A549 (cell line): ENCODE measurements around the gene RALBP1. TPM values are rescaled to one million over a fixed set of nuclear protein-coding genes. Genes with fewer than 3 reads are reported as not detected.
A peak's percentile ranks its signal among the peaks of the same experiment; 100 is the strongest.

Source experiments
- ATAC-seq, 2 experiments: fragments of 200-7000 bp in 1 of 2; fragments of >200 bp in 1 of 2; cut with Nextera tagmentation in 1 of 2; cut with Tn5 transposase in 1 of 2; 3 replicates each; pipeline versions ENCODE4 v1.8.0 to v1.9.1; 2018 to 2020; ENCODE audit warnings: mild to moderate bottlenecking in 1 of 2, moderate library complexity in 1 of 2
- CTCF ChIA-PET: fragments of 300-600 bp; sonication (Branson Sonifier 250); formaldehyde crosslinking; extraction: SDS; loops from one replicate; lab custom pipeline; 2021; ENCODE audit warnings: antibody characterized with exemption, inconsistent platforms; lab: Yijun Ruan, JAX
- POLR2A ChIA-PET: fragments of 350-600 bp; formaldehyde crosslinking; extraction: SDS; loops from one replicate; lab custom pipeline; 2021; ENCODE audit warnings: antibody characterized with exemption, inconsistent platforms; lab: Yijun Ruan, JAX
- DNase-seq, 2 experiments: peaks; one replicate each; pipeline versions ENCODE4 v3.0.0 to v3.0.0-alpha.2; 2011 to 2016; ENCODE audit warnings: low read depth in 1 of 2, low spot score in 1 of 2
- FAIRE-seq: peaks from 2 replicates; lab custom pipeline; 2011; peaks lifted over from hg19 to GRCh38; lab: Jason Lieb, UNC
- H3K27ac ChIP-seq, 2 experiments: fragments of >200 bp; sonication (Bioruptor Twin); formaldehyde crosslinking; 3 replicates each; pipeline ENCODE4 v1.5.1; 2016 to 2017
- H3K4me1 ChIP-seq: fragments of >200 bp; sonication (Bioruptor Twin); formaldehyde crosslinking; 3 replicates; pipeline ENCODE4 v1.6.1; 2016
- H3K4me2 ChIP-seq: fragments of >200 bp; sonication (Bioruptor Twin); formaldehyde crosslinking; 3 replicates; pipeline ENCODE4 v1.6.1; 2016
- H3K4me3 ChIP-seq: fragments of >200 bp; sonication (Bioruptor Twin); formaldehyde crosslinking; 3 replicates; pipeline ENCODE4 v1.5.1; 2016
- H3K9me3 ChIP-seq: fragments of >200 bp; sonication (Bioruptor Twin); formaldehyde crosslinking; 3 replicates; pipeline ENCODE4 v1.6.1; 2016
- ATOH8 ChIP-seq: fragments of 250-450 bp; sonication (Bioruptor Pico); IDR thresholded peaks from 2 replicates; pipeline ENCODE4 v1.5.0; 2020; ENCODE audit warnings: low read depth, mild to moderate bottlenecking, moderate library complexity
- BCL3 ChIP-seq: fragments of >200 bp; sonication (Bioruptor Twin); formaldehyde crosslinking; IDR thresholded peaks from 3 replicates; pipeline ENCODE4 v1.6.1; 2016
- CEBPB ChIP-seq, 2 experiments: fragments of >200 bp in 1 of 2; sonication (Bioruptor Twin) in 1 of 2; formaldehyde crosslinking in 1 of 2; IDR thresholded peaks; 2 replicates each; pipeline ENCODE4 v1.6.1; 2012 to 2016
- E2F6 ChIP-seq: IDR thresholded peaks from 2 replicates; pipeline ENCODE4 v1.6.1; 2012; ENCODE audit warnings: low read depth, borderline replicate concordance
- ESRRA ChIP-seq: fragments of 150-350 bp; IDR thresholded peaks from 2 replicates; pipeline ENCODE4 v1.6.1; 2014; ENCODE audit warnings: mild to moderate bottlenecking, low read length, borderline replicate concordance
- FOSB ChIP-seq: fragments of 250-450 bp; sonication (Bioruptor Pico); IDR thresholded peaks from 2 replicates; pipeline ENCODE4 v1.5.0; 2020; ENCODE audit warnings: mild to moderate bottlenecking, moderate library complexity
- GATA3 ChIP-seq: IDR thresholded peaks from 2 replicates; pipeline ENCODE4 v1.6.1; 2012; ENCODE audit warnings: borderline replicate concordance
- HES2 ChIP-seq: fragments of >200 bp; sonication (Bioruptor Twin); formaldehyde crosslinking; IDR thresholded peaks from 2 replicates; pipeline ENCODE4 v1.6.1; 2016
- JUNB ChIP-seq: fragments of >200 bp; sonication (Bioruptor Twin); formaldehyde crosslinking; IDR thresholded peaks from 2 replicates; pipeline ENCODE4 v1.6.1; 2016
- KDM5A ChIP-seq: fragments of 200-600 bp; sonication (generic); IDR thresholded peaks from 2 replicates; pipeline ENCODE4 v1.6.1; 2016; ENCODE audit warnings: antibody characterized with exemption, mild to moderate bottlenecking
- MAFK ChIP-seq: fragments of 450-650 bp; IDR thresholded peaks from 2 replicates; pipeline ENCODE4 v1.6.1; 2014; ENCODE audit not compliant: partially characterized antibody
- MAX ChIP-seq: IDR thresholded peaks from 2 replicates; pipeline ENCODE4 v1.6.1; 2012
- MYC ChIP-seq: IDR thresholded peaks from 2 replicates; pipeline ENCODE4 v1.6.1; 2012; ENCODE audit warnings: mild to moderate bottlenecking, inconsistent platforms, low read length, improper control_type of control experiment, borderline replicate concordance
- NFE2L2 ChIP-seq: fragments of 150-350 bp; conservative IDR thresholded peaks from 2 replicates; pipeline ENCODE4 v1.6.1; 2014; ENCODE audit warnings: low read length
- NPAS2 ChIP-seq: fragments of 250-450 bp; sonication (Bioruptor Pico); IDR thresholded peaks from 2 replicates; pipeline ENCODE4 v1.8.0; 2022; ENCODE audit warnings: mild to moderate bottlenecking, moderate library complexity, borderline replicate concordance
- NR3C1 ChIP-seq: fragments of >200 bp; sonication (Bioruptor Twin); formaldehyde crosslinking; IDR thresholded peaks from 3 replicates; pipeline ENCODE4 v1.6.1; 2017
- PHF8 ChIP-seq: fragments of 200-600 bp; sonication (generic); IDR thresholded peaks from 2 replicates; pipeline ENCODE4 v1.6.1; 2016; ENCODE audit warnings: low read depth, mild to moderate bottlenecking, antibody characterized with exemption, moderate library complexity, borderline replicate concordance
- RAD21 ChIP-seq, 2 experiments: fragments of >200 bp in 1 of 2; sonication (Bioruptor Twin) in 1 of 2; formaldehyde crosslinking in 1 of 2; IDR thresholded peaks in 1 of 2; conservative IDR thresholded peaks in 1 of 2; 2 replicates in 1 of 2; 3 replicates in 1 of 2; pipeline ENCODE4 v1.6.1; 2012 to 2018; ENCODE audit warnings: inconsistent platforms in 1 of 2
- RARB ChIP-seq: fragments of 250-450 bp; sonication (Bioruptor Pico); IDR thresholded peaks from 2 replicates; pipeline ENCODE4 v1.8.0; 2021; ENCODE audit warnings: mild to moderate bottlenecking, moderate library complexity
- REST ChIP-seq: fragments of 200-600 bp; sonication (generic); IDR thresholded peaks from 2 replicates; pipeline ENCODE4 v1.6.1; 2016; ENCODE audit warnings: antibody characterized with exemption, mild to moderate bottlenecking, moderate library complexity
- SMC3 ChIP-seq: fragments of >200 bp; sonication (Bioruptor Twin); formaldehyde crosslinking; IDR thresholded peaks from 3 replicates; pipeline ENCODE4 v1.6.1; 2018; ENCODE audit warnings: inconsistent platforms
- SREBF2 ChIP-seq: fragments of 450-650 bp; IDR thresholded peaks from 2 replicates; pipeline ENCODE4 v1.6.1; 2014; ENCODE audit warnings: mild to moderate bottlenecking, moderate library complexity
- TFCP2L1 ChIP-seq: fragments of 250-450 bp; sonication (Bioruptor Pico); IDR thresholded peaks from 2 replicates; pipeline ENCODE4 v1.5.0; 2021; ENCODE audit warnings: mild to moderate bottlenecking
- USF2 ChIP-seq: fragments of 450-650 bp; IDR thresholded peaks from 2 replicates; pipeline ENCODE4 v1.6.1; 2014; ENCODE audit warnings: antibody characterized with exemption
- ZSCAN20 ChIP-seq: fragments of 250-450 bp; sonication (Bioruptor Pico); IDR thresholded peaks from 2 replicates; pipeline ENCODE4 v1.8.0; 2022; ENCODE audit warnings: mild to moderate bottlenecking, moderate library complexity
- WGBS: methylation state at CpG from one replicate; pipeline ENCODE4 v1.1.6; 2017; ENCODE audit errors: missing lambda C conversion rate; 5-methylcytosine and 5-hydroxymethylcytosine counted together
- polyA plus RNA-seq, 4 experiments: library from polyadenylated mRNA; depleted of rRNA in 3 of 4; stranded (reverse); fragments of >200 nt; fragmentation: RNase III in 1 of 4; extraction: RNeasy Plus Mini Kit Qiagen cat#74134 plus additional on column Dnase treatment in 1 of 4; gene quantifications; 2 replicates in 3 of 4; 3 replicates in 1 of 4; pipeline ENCODE4 v1.2.3, GENCODE V29; 2011 to 2017

The RALBP1 gene
- polyA plus RNA-seq, 2 of the 4 experiments (the other 2 are of a cell fraction) = 35.6 to 38.2 TPM

GRCh38 chr18:9547782-9548181 is 72.5 kb downstream of the RALBP1 start:
- POLR2A ChIA-PET = no interaction called here
- Histone ChIP-seq H3K4me1 (no peaks in the 10 kb centered on the region), H3K4me3 (no peak overlapping the region), H3K4me2 (no peak overlapping the region), H3K9me3 (peaks cover 4% of the 10 kb centered on the region; the same call in 1 of the 3 replicates), H3K27ac (no peak overlapping the region)
- DNase-seq (no peak), ATAC-seq (no peak), FAIRE-seq (no peak)
- CTCF ChIA-PET = no interaction called here
- no peak for TF ChIP-seq MAFK
- no peak for TF ChIP-seq MAX
- no peak for TF ChIP-seq RARB (CRISPR knock-in tag)
- TF ChIP-seq ZSCAN20 (CRISPR knock-in tag) = no peak
- no peak for TF ChIP-seq ESRRA
- TF ChIP-seq BCL3 = no peak
- TF ChIP-seq SREBF2 = no peak
- no peak for TF ChIP-seq MYC
- TF ChIP-seq, all 56 proteins: peak for 0
- WGBS = 86% methylated on average over 6 of the region's 7 CpGs

GRCh38 chr18:9549405-9549804 is 74.1 kb downstream of the RALBP1 start:
- DNase-seq = no peak
- POLR2A ChIA-PET = no interaction called here
- no peak overlapping the region for H3K4me2 ChIP-seq
- no peak for FAIRE-seq
- ATAC-seq = peak; percentile 30 to 50; a peak in 2 of 6 replicates
- H3K9me3 ChIP-seq = peaks cover 8% of the 10 kb centered on the region; the same call in 1 of the 3 replicates
- no peak overlapping the region for H3K27ac ChIP-seq
- H3K4me3 ChIP-seq = no peak overlapping the region
- 83% methylated on average over 7 of the region's 7 CpGs for WGBS
- TF ChIP-seq RAD21 (conservative IDR thresholded peaks at IDR 0.05 in 1 of 2, IDR thresholded peaks at IDR 0.05 in 1 of 2) (peak in 1 of 2 experiments; percentile 24; a peak in 1 of 5 replicates), NR3C1 (no peak), ATOH8 (no peak), MYC (no peak), NPAS2 (CRISPR knock-in tag) (no peak), USF2 (no peak)
- TF ChIP-seq, all 56 proteins: peak for 1
- CTCF ChIA-PET = no interaction called here
- no peaks in the 10 kb centered on the region for H3K4me1 ChIP-seq

GRCh38 chr18:9550429-9550828 is 75.1 kb downstream of the RALBP1 start:
- WGBS = 94% methylated on average over 4 of the region's 4 CpGs
- ATAC-seq (no peak), FAIRE-seq (no peak), DNase-seq (no peak)
- Histone ChIP-seq H3K4me3 (no peak overlapping the region), H3K27ac (no peak overlapping the region), H3K4me2 (no peak overlapping the region), H3K4me1 (no peaks in the 10 kb centered on the region), H3K9me3 (peaks cover 8% of the 10 kb centered on the region; the same call in 1 of the 3 replicates)
- CTCF ChIA-PET = no interaction called here
- POLR2A ChIA-PET = no interaction called here
- TF ChIP-seq TFCP2L1 (no peak), REST (no peak), JUNB (no peak), USF2 (no peak), RARB (CRISPR knock-in tag) (no peak), GATA3 (no peak), PHF8 (no peak), KDM5A (no peak), RAD21 (conservative IDR thresholded peaks at IDR 0.05 in 1 of 2, IDR thresholded peaks at IDR 0.05 in 1 of 2) (no peak), E2F6 (no peak), NFE2L2 (no peak), MAX (no peak), FOSB (no peak), CEBPB (IDR thresholded peaks at IDR 0.05) (no peak), SMC3 (no peak), HES2 (no peak), MAFK (no peak)
